ENCODE measurements around the gene KATNAL1. TPM values are rescaled to one million over a fixed set of nuclear protein-coding genes. Genes with fewer than 3 reads are reported as not detected.
A peak's percentile ranks its signal among the peaks of the same experiment; 100 is the strongest.

The KATNAL1 gene
- 6.7 and 9.9 TPM in 2 replicates for total RNA-seq (2014; rRNA removed; shearing (Covaris generic))
- 6.0 and 6.3 TPM in 2 replicates for polyA plus RNA-seq (2015; cell fraction: cytosol; rRNA removed)
- 4.4 and 4.6 TPM in 2 replicates for polyA plus RNA-seq (2015; cell fraction: nucleus; rRNA removed)

DNA sequence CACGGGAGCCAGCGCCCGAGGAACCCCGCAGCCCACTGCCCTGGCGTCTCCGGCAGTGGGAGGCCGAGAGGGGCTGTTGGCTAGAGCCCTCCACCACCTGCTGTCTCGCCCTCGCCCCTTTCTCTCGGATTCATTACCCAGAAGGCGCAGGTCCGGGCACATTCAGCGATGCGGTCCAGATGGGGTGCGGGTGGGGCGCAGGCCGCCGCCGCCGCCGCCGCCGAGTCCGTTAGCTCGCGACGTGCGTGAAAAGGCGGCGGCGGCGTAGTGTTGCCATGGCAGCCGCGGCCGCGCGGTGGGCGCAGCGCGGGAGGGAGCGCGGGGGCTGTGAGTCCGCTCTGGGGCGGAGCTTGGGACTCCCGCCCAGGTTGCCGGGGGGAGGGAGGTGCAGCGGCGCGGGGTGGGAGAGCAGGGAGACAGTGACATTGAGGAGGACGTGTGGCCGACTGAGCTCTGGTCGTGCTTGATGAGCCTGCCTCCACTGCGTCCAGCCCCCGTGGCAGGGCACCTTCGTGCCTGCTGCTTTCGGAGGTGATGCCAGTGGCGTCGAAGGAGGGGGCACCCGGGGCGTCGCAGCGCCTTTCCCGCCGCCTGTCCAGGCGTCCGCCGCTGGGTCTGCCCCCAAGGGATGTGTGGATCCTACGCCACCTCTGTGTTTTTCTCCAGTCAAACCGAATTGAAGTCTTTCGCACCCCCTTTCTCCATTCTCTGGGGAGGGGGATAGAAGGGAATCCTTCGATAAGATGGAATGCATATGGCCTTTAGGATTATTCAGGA, at the start of gene KATNAL1:
Gene KATNAL1, minus strand, starts transcription at position 358 of the 777 bp plus-strand sequence. CDS start 23,774 bp downstream, outside the sequence.
- DNase-seq (ENCODE audit: low read depth, low spot score): peak; percentile 70
- in situ Hi-C loops (cut with HindIII; ENCODE audit: low pct_unique_long_range_greater_than_20kb, low sequenced_read_pairs): no loop called here

DNA sequence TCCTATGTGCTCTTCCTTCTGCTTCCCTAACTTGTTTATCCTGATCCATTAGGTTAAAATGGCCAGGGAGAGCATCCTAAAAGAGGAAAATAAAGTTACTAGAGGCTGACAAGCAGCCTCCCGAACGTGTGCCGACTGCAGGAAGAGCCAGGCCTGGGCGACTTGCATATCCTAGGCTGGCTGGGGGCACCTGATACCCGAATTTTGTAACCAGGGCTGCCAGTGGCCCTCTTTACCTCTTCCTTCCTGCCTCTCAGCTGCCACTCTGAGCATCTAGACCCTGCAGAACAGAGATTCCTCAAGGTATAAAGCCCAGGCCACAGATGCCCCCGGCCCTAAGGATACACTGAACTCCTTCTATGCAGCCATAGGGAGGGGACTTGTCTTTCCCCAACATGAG, 48.5 kb upstream of the KATNAL1 start:
- no peak for DNase-seq (ENCODE audit: low read depth, low spot score)
- in situ Hi-C loops (cut with HindIII; ENCODE audit: low pct_unique_long_range_greater_than_20kb, low sequenced_read_pairs): no loop called here

DNA sequence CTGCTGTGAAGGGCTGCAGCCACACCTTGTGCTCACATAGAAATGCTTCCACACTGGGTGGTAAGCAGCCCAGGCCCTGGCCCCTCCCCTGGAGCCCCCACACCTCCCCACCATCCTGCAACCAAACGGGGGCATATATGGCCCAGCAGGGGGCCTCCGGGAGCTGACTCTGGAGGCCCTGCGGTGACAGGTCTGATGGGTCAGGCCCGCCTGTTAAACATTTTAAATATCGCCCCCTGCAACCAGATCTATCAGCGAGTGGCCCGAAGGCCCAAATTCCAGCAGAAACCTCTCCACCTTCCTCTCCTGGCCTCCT, 48.0 kb upstream of the KATNAL1 start:
- in situ Hi-C loops (cut with HindIII; ENCODE audit: low pct_unique_long_range_greater_than_20kb, low sequenced_read_pairs): no loop called here
- peak; percentile 49 for DNase-seq (ENCODE audit: low read depth, low spot score)

DNA sequence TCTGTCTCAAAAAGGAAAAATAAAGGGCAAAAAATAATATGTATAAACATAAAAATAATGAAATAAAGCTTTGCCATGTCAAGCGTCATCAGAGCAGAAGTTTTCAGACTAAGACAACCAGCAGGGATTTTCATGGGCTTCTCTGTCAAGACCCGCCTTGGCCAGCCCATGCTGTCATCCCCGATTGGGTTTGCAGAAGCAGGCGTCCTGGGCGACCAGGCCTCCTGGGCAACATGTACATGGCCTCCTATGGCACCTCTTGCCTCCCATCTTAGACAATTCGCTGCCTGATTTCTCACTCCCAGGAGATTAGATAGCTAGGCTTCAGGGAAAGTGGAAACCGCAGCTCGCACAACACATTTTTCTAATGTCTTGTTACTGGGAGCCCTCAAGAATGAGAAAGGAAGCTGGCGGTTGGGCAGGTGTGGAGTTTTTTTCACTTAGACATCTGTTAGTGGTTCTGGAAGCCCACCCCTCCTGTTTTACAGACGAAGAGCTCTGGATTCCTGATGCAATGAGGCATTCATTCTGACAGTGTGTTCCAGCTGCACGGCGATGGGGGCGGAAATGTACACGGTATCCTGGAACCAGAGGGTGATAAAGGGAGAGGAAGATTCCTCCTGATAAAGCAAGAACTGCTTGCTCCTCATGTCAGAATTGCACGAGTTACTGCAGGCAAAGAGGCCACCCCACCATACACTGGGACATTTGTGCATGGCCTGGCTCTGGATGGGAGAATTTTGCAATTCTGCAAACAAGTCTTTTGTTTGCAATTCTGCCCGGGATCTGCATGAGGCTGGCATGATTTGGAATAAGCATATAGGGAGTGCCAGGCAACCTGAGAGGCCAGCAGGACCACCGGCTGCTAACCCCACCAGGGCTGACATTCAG, 47.4 kb upstream of the KATNAL1 start:
- in situ Hi-C loops (cut with HindIII; ENCODE audit: low pct_unique_long_range_greater_than_20kb, low sequenced_read_pairs): no loop called here
- DNase-seq (ENCODE audit: low read depth, low spot score): no peak

DNA sequence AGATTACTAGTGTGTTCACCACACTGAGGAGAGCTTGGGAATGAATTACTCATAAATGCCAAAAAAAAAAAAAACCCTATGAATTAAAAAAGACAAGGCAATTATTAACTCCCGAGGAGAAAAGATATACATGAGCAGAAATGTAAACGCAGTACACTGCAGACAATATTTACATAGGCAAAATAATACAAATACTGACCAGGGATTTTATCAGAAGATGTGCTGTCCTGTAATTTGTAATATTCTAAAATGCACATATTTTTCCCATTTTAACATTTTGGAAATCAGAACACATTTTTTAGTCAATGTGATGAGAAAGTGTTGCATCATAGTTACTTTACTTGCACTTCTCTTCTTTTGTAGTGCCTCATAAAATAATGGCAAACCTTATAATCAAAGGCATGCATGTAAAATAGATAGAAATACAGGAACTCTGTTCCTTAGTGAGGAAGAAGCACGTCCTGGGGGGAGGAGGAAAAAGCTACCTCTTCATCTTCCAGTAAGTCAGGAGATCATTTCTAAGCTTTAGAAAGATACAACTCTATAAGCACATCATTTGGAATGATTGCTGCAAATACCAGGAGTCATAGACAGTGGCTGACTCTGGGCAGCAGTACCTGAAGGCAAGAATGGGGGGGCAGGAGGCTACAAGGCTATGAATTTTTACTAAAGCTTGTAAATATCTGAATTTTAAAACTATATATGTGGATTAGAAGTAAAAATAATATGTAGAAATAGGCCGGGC, 46.3 kb upstream of the KATNAL1 start:
- DNase-seq (ENCODE audit: low read depth, low spot score): no peak
- in situ Hi-C loops (cut with HindIII; ENCODE audit: low pct_unique_long_range_greater_than_20kb, low sequenced_read_pairs): no loop called here

DNA sequence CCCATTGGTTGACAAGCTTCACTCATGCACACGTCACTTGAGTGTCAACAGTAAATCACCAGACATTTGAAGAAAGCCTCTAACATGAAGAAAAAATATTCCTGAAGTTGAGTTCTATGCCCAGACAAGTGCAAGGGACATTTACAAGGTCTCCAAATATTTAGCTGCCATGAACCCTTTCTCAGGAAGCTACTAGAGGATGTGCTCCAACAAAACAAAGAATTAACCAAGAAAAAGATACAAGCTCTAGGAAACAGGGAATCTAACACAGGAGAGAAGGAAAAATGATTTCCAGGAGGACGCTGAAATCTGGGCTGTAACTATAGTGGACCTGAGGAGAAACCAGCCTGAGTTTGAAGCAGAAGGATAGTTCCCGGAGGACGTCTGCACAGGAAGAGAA, 45.7 kb upstream of the KATNAL1 start:
- in situ Hi-C loops (cut with HindIII; ENCODE audit: low pct_unique_long_range_greater_than_20kb, low sequenced_read_pairs): no loop called here
- DNase-seq (ENCODE audit: low read depth, low spot score): no peak

DNA sequence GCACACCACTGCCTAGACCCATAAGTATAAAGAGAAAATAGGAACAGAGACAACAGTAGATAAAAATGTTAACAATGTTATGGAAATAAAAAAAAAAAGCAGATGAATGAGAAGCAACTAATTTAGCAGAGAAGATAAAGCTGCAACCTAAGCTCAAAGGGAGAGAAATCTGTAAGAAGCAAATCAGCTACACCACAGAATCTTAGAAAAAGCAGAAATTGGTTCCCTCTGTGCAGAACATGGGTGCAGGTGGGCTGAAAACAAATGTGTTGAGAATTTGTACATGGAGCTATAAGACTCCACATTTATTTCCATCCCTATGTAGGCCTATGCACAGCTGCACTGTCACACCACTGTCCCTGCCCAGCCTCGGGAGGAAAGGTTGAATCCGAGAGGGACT, 44.8 kb upstream of the KATNAL1 start:
- in situ Hi-C loops (cut with HindIII; ENCODE audit: low pct_unique_long_range_greater_than_20kb, low sequenced_read_pairs): no loop called here
- no peak for DNase-seq (ENCODE audit: low read depth, low spot score)

DNA sequence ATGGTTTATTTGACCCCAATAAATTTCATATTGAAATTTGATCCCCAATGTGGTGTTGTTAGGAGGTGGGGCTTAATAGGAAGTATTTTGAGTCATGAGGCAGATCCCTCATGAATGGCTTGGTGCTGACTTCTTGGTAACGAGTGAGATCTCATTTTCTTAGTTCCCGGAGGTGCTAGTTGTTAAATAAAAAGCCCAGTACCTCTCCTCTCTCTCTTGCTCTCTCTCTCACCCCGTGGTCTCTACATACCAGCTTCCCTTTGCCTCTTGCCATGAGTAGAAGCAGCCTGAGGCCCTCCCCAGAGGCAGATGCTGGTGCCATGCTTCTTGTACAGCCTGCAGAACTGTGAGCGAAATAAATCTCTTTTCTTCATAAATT, 39.4 kb upstream of the KATNAL1 start:
- no peak for DNase-seq (ENCODE audit: low read depth, low spot score)
- in situ Hi-C loops (cut with HindIII; ENCODE audit: low pct_unique_long_range_greater_than_20kb, low sequenced_read_pairs): no loop called here

DNA sequence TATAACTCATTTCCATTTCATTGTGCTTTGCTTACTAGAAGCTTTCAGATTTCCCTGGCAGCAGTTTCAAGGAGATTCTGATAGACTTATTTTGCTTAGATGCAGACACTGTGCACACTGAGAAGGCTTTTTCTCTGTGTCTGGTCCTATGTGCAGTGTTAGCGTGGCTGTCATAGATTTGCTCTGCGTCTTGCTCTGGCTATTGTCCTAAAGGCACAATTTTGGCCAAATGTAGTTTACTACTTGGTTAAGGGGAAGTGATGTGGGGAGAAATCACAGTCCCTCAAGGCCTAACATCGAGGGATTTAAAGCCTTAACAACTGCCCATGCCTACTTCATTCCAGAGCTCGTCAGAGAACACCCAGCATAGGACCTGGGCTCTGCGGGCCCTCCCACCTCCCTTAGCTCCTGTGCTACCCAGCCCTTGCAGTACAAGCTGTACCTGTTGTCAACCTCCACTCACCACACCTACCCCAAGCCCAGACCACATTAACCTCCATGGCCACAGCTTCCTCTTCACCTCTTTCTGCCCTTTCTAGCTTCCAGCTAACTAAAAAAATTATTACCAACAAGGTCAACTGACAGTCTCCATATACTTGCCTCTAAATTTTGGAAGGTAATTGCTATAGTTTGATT, 38.9 kb upstream of the KATNAL1 start:
- in situ Hi-C loops (cut with HindIII; ENCODE audit: low pct_unique_long_range_greater_than_20kb, low sequenced_read_pairs): no loop called here
- no peak for DNase-seq (ENCODE audit: low read depth, low spot score)

DNA sequence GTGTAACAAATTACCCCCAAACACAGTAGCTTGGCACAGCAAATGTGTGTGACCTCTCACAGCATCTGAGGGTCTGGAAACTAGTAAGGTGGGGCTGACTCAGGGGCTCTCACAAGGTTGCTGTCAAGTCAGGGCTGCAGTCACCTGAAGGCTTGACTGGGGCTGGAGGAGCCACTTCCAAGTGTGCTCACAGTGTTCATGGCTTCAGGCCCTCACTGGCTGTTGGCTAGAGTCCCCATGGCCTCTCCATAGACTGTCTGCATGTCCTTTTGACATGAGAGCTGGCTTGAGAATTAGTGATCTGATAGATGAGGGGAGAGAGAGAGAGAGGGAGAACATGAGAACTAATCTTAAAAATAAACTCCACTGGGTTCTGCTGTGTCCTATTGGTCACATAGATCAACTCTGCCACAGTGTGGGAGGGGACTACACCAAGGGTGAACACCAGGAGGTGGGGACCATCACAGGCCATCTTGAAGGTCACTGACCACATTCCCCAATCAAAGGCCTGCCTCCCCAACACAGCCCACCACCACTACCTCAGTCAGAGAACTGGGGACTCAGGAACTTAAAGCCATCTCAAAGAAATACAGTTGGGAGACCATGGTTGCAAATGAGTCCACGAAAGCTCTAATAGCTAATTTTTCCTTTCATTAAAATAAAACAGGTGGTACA, 38.2 kb upstream of the KATNAL1 start:
- no peak for DNase-seq (ENCODE audit: low read depth, low spot score)
- in situ Hi-C loops (cut with HindIII; ENCODE audit: low pct_unique_long_range_greater_than_20kb, low sequenced_read_pairs): no loop called here

DNA sequence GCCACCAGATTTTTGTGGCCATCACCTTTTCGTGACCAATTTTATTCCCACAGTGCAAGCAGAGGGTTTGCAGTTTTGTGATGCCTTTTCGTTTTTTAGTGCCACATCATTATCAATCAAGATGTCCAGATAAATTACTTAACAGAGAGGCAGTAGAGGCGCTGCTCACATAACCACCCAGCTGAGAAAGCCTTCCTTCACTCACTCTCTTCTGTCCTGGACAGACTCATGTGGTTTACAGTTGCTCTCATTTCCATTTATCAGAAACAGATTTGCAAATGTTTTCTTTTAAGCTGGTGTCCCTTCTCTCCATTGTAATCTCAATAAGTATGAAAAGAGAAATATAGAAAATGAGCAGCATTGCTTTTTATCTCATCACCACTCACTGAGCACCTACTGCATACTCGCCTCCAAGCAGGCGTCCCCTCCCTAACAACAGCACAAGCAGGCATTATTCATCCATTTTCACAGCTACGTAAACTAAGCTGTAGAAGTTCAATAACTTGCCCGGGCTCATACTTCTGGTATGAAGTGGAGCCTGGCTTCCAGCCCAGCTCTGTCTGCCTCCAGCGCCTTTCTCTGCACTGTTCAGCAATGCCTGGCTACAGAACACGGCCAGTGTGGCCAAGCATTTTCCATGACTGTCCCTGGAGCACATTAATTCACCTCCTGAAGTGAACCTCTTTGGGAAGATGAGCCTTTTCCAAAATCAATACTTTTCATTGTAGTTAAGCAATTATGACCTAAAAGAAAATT, 34.6 kb upstream of the KATNAL1 start:
- in situ Hi-C loops (cut with HindIII; ENCODE audit: low pct_unique_long_range_greater_than_20kb, low sequenced_read_pairs): no loop called here
- DNase-seq (ENCODE audit: low read depth, low spot score): no peak

DNA sequence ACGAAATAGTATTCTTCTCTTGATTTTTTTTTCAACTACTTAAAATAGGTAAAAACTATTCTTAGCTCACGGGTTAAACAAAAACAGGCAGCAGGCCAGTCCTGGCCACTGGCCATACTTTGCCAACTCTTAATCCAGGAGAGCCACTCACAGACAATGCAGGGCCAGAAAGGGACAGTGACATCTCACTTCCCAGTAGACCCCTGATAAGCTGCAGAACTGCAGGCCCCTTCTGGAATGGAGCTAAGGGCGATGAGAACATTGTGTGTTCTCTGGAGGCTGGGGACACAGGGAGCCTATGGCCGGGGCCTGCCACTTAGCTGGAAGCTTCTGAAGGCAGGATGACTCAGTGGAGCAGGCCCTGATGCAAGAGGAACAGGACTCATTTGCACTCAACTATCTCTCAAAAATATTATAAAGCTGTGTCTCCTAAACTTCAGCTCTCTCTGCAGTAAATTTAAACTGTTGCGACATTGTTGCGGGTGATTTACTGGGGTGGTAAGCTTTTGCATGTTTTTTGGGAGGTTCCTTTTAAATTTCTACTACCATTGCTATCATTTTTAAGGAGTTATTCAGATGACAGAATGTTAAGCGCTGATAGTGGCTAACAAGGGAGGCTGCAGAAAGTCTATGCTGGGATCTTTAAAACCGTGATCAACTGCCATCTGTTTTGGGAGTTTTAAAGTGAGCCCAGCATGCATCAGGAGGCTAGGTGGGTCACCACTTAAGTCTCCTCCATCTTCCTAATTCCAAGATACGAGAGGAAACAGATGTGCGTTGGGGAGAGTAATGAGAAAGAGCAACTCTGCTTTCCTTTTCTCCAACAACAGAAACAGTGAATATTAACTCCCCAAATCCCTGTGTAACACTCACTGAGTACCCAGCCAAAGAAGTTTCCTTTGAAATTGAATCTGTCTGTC, 33.2 kb upstream of the KATNAL1 start:
- no peak for DNase-seq (ENCODE audit: low read depth, low spot score)
- in situ Hi-C loops (cut with HindIII; ENCODE audit: low pct_unique_long_range_greater_than_20kb, low sequenced_read_pairs): no loop called here

DNA sequence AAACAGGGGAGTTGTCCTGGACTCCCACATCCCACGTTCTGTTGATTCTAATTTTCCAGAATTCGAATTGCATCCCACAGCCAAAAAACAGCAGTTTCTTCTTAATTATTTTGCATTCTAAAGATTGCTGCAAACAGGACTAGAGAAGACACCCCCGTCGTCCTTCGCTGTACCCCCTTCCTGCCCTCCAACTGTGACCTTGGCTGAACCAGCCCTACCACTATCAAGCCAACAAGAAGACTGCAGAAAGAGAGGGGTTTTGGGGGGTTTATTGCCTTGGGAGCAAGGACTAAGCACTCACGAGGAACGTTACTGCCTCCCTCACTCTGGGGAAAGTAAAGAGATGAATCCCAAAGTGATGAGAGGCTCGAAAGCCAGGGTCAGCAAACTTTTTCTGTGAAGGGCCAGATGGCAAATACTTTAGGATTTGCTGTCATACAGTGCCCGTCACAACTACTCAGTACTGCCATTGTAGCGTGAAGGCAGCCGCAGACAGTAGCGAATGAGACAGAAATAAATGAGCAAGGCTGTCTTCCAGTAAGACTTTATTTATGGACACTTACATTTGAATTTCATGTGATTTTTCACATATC, 32.5 kb upstream of the KATNAL1 start:
- DNase-seq (ENCODE audit: low read depth, low spot score): no peak
- in situ Hi-C loops (cut with HindIII; ENCODE audit: low pct_unique_long_range_greater_than_20kb, low sequenced_read_pairs): no loop called here

DNA sequence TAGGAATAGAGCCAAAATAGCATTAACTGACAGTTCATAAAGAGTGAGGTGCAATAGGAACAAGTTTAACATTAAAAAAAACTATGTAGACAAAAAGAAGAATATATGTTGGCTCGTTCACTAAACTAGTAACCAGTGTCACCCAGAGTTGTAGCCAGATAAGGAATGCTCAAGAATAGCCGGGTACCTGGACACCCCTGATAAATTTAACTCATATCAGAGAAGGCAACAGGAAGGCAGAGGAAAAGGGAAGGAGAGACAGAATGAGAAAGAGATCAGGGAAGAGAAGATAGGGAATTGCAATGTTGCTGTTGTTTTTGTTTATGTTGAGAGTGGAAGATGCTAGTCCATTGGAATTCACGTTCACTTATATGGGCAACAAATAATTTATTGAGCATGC, 31.6 kb upstream of the KATNAL1 start:
- in situ Hi-C loops (cut with HindIII; ENCODE audit: low pct_unique_long_range_greater_than_20kb, low sequenced_read_pairs): no loop called here
- no peak for DNase-seq (ENCODE audit: low read depth, low spot score)

DNA sequence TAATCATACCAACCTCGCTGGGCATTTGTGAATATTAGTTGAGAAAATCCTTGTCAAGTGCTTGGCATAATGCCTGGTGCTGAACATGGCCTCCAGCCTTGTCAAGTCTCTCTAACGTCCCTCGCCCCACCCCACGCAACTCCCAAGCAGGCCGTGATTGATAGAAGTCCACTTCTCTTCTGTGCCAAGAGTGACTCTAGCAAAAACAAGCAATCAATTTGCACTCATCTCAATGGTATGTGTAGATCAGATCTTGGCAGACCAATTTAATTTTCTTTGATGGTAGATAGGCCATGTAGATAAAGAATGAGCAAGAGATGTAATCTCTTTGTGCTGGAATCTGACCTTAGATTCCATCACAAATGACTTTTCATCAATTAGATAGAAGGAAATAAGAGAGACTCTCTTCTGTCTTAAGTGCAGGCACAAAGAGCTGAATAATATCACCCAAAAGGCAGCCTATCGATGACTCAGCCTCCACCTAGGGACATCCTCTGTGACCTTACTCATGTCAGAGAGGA, 31.0 kb upstream of the KATNAL1 start:
- in situ Hi-C loops (cut with HindIII; ENCODE audit: low pct_unique_long_range_greater_than_20kb, low sequenced_read_pairs): no loop called here
- no peak for DNase-seq (ENCODE audit: low read depth, low spot score)
